H1 (cell line): ENCODE measurements around the gene MEIS2. TPM values are rescaled to one million over a fixed set of nuclear protein-coding genes. Genes with fewer than 3 reads are reported as not detected.

Source experiments
- BACH1 ChIP-seq: IDR thresholded peaks from 2 replicates; pipeline ENCODE4 v1.6.1; 2012; ENCODE audit warnings: low read length, improper control_type of control experiment
- CHD7 ChIP-seq: fragments of 300-600 bp; sonication (generic); IDR thresholded peaks from 2 replicates; pipeline ENCODE4 v1.7.1; 2012; ENCODE audit warnings: low read length, moderate library complexity, mild to moderate bottlenecking, inconsistent platforms; ENCODE audit not compliant: insufficient replicate concordance
- EGR1 ChIP-seq: IDR thresholded peaks from 2 replicates; pipeline ENCODE4 v1.6.1; 2011; ENCODE audit warnings: low read depth, low read length, borderline replicate concordance
- GTF2F1 ChIP-seq: IDR thresholded peaks from 2 replicates; pipeline ENCODE4 v1.6.1; 2012; ENCODE audit warnings: low read depth, low read length, improper control_type of control experiment, borderline replicate concordance
- HDAC2 ChIP-seq, 2 experiments: fragments of 300-600 bp in 1 of 2; sonication (generic) in 1 of 2; IDR thresholded peaks; 2 replicates each; pipeline ENCODE4 v1.6.1; 2011 to 2012; ENCODE audit warnings: low read depth in 2 of 2, low read length in 2 of 2, mild to moderate bottlenecking in 2 of 2, moderate library complexity in 2 of 2, borderline replicate concordance in 1 of 2, inconsistent platforms in 1 of 2
- KDM4A ChIP-seq: IDR thresholded peaks from one replicate; pipeline ENCODE4 v1.7.1; 2012; ENCODE audit warnings: low read depth, mild to moderate bottlenecking, moderate library complexity, low read length, inconsistent platforms; ENCODE audit not compliant: severe bottlenecking
- MAX ChIP-seq: IDR thresholded peaks from 2 replicates; pipeline ENCODE4 v1.6.1; 2012; ENCODE audit warnings: inconsistent platforms
- NRF1 ChIP-seq: IDR thresholded peaks from 2 replicates; pipeline ENCODE4 v1.6.1; 2011; ENCODE audit warnings: mild to moderate bottlenecking, low read depth, low read length, improper control_type of control experiment
- RNF2 ChIP-seq: fragments of 200-900, 300-1000 bp; sonication (generic); IDR thresholded peaks from 2 replicates; pipeline ENCODE4 v1.7.1; 2016; ENCODE audit warnings: borderline replicate concordance, low read depth, mild to moderate bottlenecking, antibody characterized with exemption, low read length; ENCODE audit not compliant: poor library complexity, severe bottlenecking; ENCODE audit errors: missing control alignments
- TBP ChIP-seq: IDR thresholded peaks from 2 replicates; pipeline ENCODE4 v1.6.1; 2011; ENCODE audit warnings: low read depth, low read length, improper control_type of control experiment
- TCF12 ChIP-seq: IDR thresholded peaks from 2 replicates; pipeline ENCODE4 v1.6.1; 2011; ENCODE audit warnings: low read depth, mild to moderate bottlenecking, low read length
- YY1 ChIP-seq: IDR thresholded peaks from 2 replicates; pipeline ENCODE4 v1.6.1; 2011; ENCODE audit warnings: low read depth, mild to moderate bottlenecking, low read length
- polyA plus RNA-seq, 7 experiments: library from polyadenylated mRNA; depleted of rRNA in 3 of 7; stranded (reverse) in 5 of 7; unstranded in 2 of 7; fragments of >200 nt in 5 of 7; fragments of 200-250 nt in 2 of 7; gene quantifications; 1 replicate in 5 of 7; 2 replicates in 1 of 7; 4 replicates in 1 of 7; pipeline versions ENCODE4 v1.2.1 to v1.2.3, GENCODE V29; 2011 to 2013; ENCODE audit warnings: missing spikeins in 2 of 7, mixed read lengths in 2 of 7
- total RNA-seq: library from RNA; stranded (reverse); fragmentation: NEBNext Ultra II Directional; extraction: Animal tissue kit (Norgen Biotek cat#: 25700); gene quantifications from 2 replicates; pipeline ENCODE4 v1.2.1, GENCODE V29; 2021

MEIS2 gene
- total and polyA plus RNA-seq, 2 of the 8 experiments (the other 6 are each of a cell fraction or from before 2014, with no cell fraction given) = 0.22 to 1.2 TPM

DNA sequence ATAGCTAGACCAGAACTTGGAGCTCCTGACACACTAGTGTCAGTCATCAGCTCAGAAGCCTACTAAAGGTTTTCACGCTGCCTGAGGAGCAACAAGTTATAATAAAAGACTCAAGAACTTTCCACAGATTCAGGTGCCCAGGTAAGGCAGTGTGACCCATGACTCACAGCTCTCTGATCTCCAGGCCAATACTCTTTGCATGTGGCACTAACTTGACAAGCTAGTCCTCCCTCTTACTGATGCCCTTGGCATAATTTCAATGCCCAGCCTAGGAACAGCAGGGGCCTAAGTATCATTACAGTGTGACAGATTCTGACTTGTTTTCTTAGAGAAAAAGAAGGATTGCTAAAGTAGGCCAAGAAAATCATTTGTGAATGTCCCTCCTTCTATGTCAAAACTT is 38.4 kb downstream of the MEIS2 start (continued):
- TF ChIP-seq CHD7 (no peak), YY1 (no peak), TBP (no peak), HDAC2 (IDR thresholded peaks at IDR 0.05; ENCODE audit: borderline replicate concordance in 1 of 2, low read depth in 2 of 2, low read length in 2 of 2) (no peak), RNF2 (no peak), GTF2F1 (no peak), NRF1 (no peak), TCF12 (no peak), EGR1 (no peak), MAX (no peak), KDM4A (no peak), BACH1 (no peak)
